ENCODE measurements around the gene KLK2. TPM values are rescaled to one million over a fixed set of nuclear protein-coding genes. Genes with fewer than 3 reads are reported as not detected.

KLK2 gene
- total and polyA plus RNA-seq, 2 donors (not counting 1 experiment from before 2014, with no cell fraction given): not detected

DNA sequence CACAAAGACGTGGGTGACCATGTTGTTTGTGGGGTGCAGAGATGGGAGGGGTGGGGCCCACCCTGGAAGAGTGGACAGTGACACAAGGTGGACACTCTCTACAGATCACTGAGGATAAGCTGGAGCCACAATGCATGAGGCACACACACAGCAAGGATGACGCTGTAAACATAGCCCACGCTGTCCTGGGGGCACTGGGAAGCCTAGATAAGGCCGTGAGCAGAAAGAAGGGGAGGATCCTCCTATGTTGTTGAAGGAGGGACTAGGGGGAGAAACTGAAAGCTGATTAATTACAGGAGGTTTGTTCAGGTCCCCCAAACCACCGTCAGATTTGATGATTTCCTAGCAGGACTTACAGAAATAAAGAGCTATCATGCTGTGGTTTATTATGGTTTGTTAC lies 5.6 kb downstream of the KLK2 start:
- Histone ChIP-seq H3K79me2 (ENCODE audit: control insufficient read depth, insufficient read depth, low read length) (no peaks in the 10 kb centered on the region), H3K4me2 (ENCODE audit: extremely low read depth, insufficient read depth, low read length) (no peak overlapping the region), H3K9me3 (ENCODE audit: control insufficient read depth, insufficient read depth, low read depth, low read length) (no peaks in the 10 kb centered on the region), H3K4me1 (ENCODE audit: control insufficient read depth, extremely low read depth, insufficient read depth, low read length) (no peaks in the 10 kb centered on the region), H3K36me3 (ENCODE audit: control insufficient read depth, insufficient read depth, low read length) (no peaks in the 10 kb centered on the region), H4K20me1 (ENCODE audit: control insufficient read depth, extremely low read depth, insufficient read depth, low read length) (no peaks in the 10 kb centered on the region), H3K9ac (ENCODE audit: insufficient read depth, low read length) (no peak overlapping the region), H2AFZ (ENCODE audit: low read length) (no peak overlapping the region), H3K27me3 (ENCODE audit: control insufficient read depth, insufficient read depth, low read length) (no peaks in the 10 kb centered on the region), H3K27ac (ENCODE audit: insufficient read depth, low read length) (no peak overlapping the region), H3K4me3 (replicated peaks in 1 of 4; ENCODE audit: control extremely low read depth in 1 of 4, insufficient read depth in 1 of 4, low read depth in 3 of 4, low read length in 4 of 4) (no peak overlapping the region)
- no peak for DNase-seq (ENCODE audit: low read depth in 2 of 2)
- TF ChIP-seq, protein P1, sequence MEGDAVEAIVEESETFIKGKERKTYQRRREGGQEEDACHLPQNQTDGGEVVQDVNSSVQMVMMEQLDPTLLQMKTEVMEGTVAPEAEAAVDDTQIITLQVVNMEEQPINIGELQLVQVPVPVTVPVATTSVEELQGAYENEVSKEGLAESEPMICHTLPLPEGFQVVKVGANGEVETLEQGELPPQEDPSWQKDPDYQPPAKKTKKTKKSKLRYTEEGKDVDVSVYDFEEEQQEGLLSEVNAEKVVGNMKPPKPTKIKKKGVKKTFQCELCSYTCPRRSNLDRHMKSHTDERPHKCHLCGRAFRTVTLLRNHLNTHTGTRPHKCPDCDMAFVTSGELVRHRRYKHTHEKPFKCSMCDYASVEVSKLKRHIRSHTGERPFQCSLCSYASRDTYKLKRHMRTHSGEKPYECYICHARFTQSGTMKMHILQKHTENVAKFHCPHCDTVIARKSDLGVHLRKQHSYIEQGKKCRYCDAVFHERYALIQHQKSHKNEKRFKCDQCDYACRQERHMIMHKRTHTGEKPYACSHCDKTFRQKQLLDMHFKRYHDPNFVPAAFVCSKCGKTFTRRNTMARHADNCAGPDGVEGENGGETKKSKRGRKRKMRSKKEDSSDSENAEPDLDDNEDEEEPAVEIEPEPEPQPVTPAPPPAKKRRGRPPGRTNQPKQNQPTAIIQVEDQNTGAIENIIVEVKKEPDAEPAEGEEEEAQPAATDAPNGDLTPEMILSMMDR (conservative IDR thresholded peaks at IDR 0.05 in 1 of 2, IDR thresholded peaks at IDR 0.05 in 1 of 2; ENCODE audit: low read depth in 1 of 2, low read length in 2 of 2): no peak
- TF ChIP-seq EZH2 (IDR thresholded peaks at IDR 0.05; ENCODE audit: low read length, missing control alignments): no peak

DNA sequence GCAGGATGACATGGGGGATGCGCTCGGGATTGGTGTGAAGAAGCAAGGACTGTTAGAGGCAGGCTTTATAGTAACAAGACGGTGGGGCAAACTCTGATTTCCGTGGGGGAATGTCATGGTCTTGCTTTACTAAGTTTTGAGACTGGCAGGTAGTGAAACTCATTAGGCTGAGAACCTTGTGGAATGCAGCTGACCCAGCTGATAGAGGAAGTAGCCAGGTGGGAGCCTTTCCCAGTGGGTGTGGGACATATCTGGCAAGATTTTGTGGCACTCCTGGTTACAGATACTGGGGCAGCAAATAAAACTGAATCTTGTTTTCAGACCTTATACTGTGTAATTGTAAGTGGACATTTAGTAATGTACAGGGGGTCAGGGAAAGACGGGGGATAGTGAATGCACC lies 7.0 kb downstream of the KLK2 start:
- H3K27me3 ChIP-seq (ENCODE audit: control insufficient read depth, insufficient read depth, low read length): no peaks in the 10 kb centered on the region

DNA sequence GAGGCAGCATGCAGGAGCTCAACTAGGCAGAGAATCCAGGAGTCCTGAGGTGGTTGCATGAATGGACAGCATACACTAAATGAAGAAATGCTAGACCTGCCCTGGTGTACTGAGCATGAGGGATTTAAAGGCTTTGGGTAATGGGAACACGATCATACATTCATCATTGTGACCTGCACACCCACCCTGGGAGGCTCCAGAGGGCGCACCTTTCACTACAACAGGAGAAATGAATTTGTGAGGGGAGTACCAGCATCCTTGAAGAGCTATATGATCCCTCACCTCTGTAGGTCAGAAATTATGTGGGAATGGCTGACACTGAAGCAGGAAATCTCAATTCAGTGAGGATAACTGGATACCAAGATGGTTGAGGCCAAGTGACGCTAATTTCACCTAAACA lies 8.9 kb downstream of the KLK2 start:
- no peaks in the 10 kb centered on the region for H3K4me1 ChIP-seq (ENCODE audit: control insufficient read depth, extremely low read depth, insufficient read depth, low read length)
- no peaks in the 10 kb centered on the region for H3K79me2 ChIP-seq (ENCODE audit: control insufficient read depth, insufficient read depth, low read length)
- no peaks in the 10 kb centered on the region for H3K9me3 ChIP-seq (ENCODE audit: control insufficient read depth, insufficient read depth, low read depth, low read length)
- no peaks in the 10 kb centered on the region for H3K27me3 ChIP-seq (ENCODE audit: control insufficient read depth, insufficient read depth, low read length)
- H3K4me3 ChIP-seq (replicated peaks in 1 of 4; ENCODE audit: control extremely low read depth in 1 of 4, insufficient read depth in 1 of 4, low read depth in 3 of 4, low read length in 4 of 4): no peak overlapping the region
- no peak overlapping the region for H3K9ac ChIP-seq (ENCODE audit: insufficient read depth, low read length)
- H3K36me3 ChIP-seq (ENCODE audit: control insufficient read depth, insufficient read depth, low read length): no peaks in the 10 kb centered on the region
- TF ChIP-seq, protein P1 (conservative IDR thresholded peaks at IDR 0.05 in 1 of 2, IDR thresholded peaks at IDR 0.05 in 1 of 2; ENCODE audit: low read depth in 1 of 2, low read length in 2 of 2): no peak
- TF ChIP-seq EZH2 (IDR thresholded peaks at IDR 0.05; ENCODE audit: low read length, missing control alignments): no peak
- DNase-seq (ENCODE audit: low read depth in 2 of 2): no peak
- no peak overlapping the region for H3K4me2 ChIP-seq (ENCODE audit: extremely low read depth, insufficient read depth, low read length)
- H3K27ac ChIP-seq (ENCODE audit: insufficient read depth, low read length): no peak overlapping the region
- no peaks in the 10 kb centered on the region for H4K20me1 ChIP-seq (ENCODE audit: control insufficient read depth, extremely low read depth, insufficient read depth, low read length)
- H2AFZ ChIP-seq (ENCODE audit: low read length): no peak overlapping the region

More for the DNA sequence above, 7.0 kb downstream of the KLK2 start:
- H3K4me1 ChIP-seq (ENCODE audit: control insufficient read depth, extremely low read depth, insufficient read depth, low read length): no peaks in the 10 kb centered on the region
- DNase-seq (ENCODE audit: low read depth in 2 of 2): no peak
- no peaks in the 10 kb centered on the region for H3K36me3 ChIP-seq (ENCODE audit: control insufficient read depth, insufficient read depth, low read length)
- H3K9ac ChIP-seq (ENCODE audit: insufficient read depth, low read length): no peak overlapping the region
- no peaks in the 10 kb centered on the region for H4K20me1 ChIP-seq (ENCODE audit: control insufficient read depth, extremely low read depth, insufficient read depth, low read length)
- no peak for TF ChIP-seq EZH2 (IDR thresholded peaks at IDR 0.05; ENCODE audit: low read length, missing control alignments)
- TF ChIP-seq, protein P1 (conservative IDR thresholded peaks at IDR 0.05 in 1 of 2, IDR thresholded peaks at IDR 0.05 in 1 of 2; ENCODE audit: low read depth in 1 of 2, low read length in 2 of 2): no peak
- H3K4me3 ChIP-seq (replicated peaks in 1 of 4; ENCODE audit: control extremely low read depth in 1 of 4, insufficient read depth in 1 of 4, low read depth in 3 of 4, low read length in 4 of 4): no peak overlapping the region
- no peak overlapping the region for H3K4me2 ChIP-seq (ENCODE audit: extremely low read depth, insufficient read depth, low read length)
- H2AFZ ChIP-seq (ENCODE audit: low read length): no peak overlapping the region
- no peaks in the 10 kb centered on the region for H3K79me2 ChIP-seq (ENCODE audit: control insufficient read depth, insufficient read depth, low read length)
- no peaks in the 10 kb centered on the region for H3K9me3 ChIP-seq (ENCODE audit: control insufficient read depth, insufficient read depth, low read depth, low read length)
- H3K27ac ChIP-seq (ENCODE audit: insufficient read depth, low read length): no peak overlapping the region
